Neural progenitor cell (in vitro differentiated cells): ENCODE results near the gene ACKR3.

ENCODE experiments used
- CTCF ChIP-seq: fragments of 200-600 bp; sonication (generic); IDR thresholded peaks from 2 replicates; pipeline ENCODE4 v1.5.1; 2017; ENCODE audit warnings: antibody characterized with exemption, mild to moderate bottlenecking
- EZH2 ChIP-seq: fragments of 200-600 bp; sonication (generic); IDR thresholded peaks from 2 replicates; pipeline ENCODE4 v1.6.1; 2017; ENCODE audit warnings: antibody characterized with exemption, mild to moderate bottlenecking, moderate library complexity

- no peak for TF ChIP-seq CTCF
- no peak for TF ChIP-seq EZH2
These were observed 33.9 kb downstream of the ACKR3 start for GRCh38 chr2:236603361-236604015.
